HG02970 (cell line): ENCODE data around the gene PKNOX2.

Experiments used
- ATAC-seq: cut with Tn5 transposase; IDR thresholded peaks from one replicate; pipeline ENCODE4 v1.9.1; 2021; ENCODE audit warnings: mild to moderate bottlenecking, moderate library complexity, moderate number of reproducible peaks; ENCODE audit not compliant: unreplicated experiment, low FRiP score

The PKNOX2 gene

DNA sequence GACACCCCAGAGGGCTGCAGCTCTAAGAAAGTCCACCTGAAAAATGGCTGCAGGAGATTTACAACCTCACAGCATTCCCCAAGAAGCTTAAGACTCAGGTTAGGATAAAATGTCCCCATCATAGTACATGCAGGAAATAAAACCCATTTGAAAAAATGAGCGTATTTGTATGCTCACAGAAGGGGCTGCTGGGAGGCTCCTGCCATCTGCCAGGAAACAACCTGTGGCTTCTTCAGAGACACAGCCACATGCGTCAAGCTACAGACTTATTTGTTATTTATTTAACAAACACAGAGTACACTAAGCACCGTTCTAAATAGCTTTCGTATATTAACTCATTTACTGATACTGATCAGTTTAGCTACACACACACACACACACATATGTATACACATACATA lies 258.1 kb downstream of the PKNOX2 start:
- no peak for ATAC-seq

DNA sequence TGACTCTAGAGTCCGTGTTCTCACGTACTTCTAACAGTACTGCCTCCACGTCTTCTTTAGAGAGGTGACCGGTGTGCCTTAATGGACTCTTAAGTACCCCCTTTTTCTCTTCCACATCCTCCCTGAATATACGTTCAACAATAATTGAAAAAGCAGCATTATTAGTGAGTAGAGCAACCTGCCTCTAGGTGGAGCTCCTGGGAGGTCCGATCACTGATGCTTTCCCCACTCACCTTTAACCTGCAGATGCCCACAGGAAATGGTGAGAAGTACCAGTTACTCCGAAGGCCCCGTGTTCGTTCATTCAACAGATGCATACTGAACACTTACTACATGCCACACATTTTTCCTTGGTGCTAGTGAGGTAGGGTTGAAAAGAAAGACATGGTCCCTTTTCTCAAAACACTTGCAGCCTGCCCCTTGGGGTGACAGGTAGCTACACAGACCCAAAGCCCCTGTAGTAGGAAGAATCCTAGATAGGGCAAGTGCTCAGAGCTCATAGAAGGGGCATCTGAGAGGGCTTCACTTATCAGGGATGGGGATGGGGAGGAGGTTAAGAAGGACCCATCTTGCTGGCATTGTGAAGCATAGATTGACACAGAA lies 258.8 kb downstream of the PKNOX2 start:
- no peak for ATAC-seq

DNA sequence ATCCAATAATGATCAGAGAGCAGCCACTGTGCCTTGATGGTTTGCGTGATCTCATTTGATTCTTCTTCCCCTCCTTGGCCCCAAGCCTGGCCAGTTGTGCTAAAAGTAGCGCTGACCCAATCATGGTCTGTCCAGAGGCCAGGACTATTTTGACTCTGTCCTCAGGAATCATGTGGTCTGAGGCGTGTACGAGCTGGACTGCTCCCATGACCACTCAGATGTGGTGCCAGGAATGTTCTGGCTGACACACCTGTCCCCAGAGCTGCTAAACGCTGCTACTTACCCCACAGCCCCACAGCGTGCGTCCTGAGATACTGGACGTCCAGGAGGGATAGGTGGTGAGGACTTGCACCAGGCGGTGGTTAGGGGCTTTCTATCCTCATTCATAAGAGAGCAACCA lies 261.1 kb downstream of the PKNOX2 start:
- no peak for ATAC-seq

DNA sequence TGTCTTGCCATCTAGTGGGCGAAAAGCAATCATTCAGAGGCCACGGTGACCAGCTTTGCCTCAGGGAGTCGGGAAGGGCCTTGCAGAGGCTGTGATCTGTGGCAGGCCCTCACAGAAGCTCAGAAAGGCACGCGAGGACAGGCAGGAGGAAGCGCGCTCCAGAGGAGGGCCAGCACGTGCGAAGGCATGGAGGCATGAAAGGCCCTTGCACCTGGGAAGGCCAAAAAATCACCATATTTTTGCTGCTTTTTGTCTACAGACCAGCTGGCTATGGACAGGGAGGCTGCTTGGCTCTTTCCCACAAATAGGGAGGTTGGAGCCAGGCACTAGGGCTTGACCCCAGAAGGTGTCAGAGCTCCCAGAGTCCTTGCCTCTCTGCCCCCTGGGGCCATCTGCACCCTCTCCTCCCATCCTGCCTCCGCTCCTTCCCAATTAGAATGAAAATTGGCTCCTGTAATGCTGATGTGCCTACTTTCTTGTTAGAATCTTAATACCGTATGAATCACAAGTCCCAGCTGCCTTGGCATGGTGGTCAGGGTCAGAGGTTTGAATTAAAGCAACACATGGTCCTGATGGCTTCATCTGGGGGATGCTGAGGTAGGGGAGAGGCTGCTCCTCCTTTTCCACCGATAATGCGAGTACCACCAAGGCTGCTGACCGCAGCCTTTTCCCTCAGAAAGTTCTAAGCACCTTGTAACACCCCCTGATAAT lies 262.4 kb downstream of the PKNOX2 start:
- no peak for ATAC-seq

DNA sequence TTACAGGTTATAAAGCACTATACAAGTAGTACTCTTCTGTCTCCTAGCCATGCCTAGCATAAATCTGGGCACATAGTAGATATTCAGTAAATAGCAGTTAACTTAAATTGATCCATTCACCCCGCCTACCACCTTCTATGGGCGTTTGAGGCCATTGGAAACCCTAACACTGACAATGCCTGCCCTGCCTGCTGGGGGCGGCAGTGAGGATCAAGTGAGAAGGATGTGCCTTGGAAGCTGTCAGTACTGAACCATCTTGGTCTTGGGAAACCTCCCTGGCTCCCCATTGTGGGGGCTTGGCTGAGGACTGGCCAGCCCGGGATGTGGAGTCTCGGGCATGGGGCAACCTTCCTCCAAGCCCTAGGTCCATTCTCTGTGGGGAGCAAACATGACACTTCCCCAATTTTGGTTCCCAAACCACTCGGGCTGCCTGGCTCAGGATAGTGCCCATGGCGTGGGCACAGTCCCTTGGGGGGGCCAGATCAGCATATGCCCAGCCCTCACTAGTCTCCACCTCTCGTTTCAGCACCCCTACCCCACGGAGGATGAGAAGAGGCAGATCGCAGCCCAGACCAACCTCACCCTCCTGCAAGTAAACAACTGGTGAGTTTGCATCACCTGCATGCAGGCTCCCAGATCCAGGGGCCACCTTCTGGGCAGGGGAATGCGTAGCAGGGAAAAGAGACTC lies 264.1 kb downstream of the PKNOX2 start:
- no peak for ATAC-seq

DNA sequence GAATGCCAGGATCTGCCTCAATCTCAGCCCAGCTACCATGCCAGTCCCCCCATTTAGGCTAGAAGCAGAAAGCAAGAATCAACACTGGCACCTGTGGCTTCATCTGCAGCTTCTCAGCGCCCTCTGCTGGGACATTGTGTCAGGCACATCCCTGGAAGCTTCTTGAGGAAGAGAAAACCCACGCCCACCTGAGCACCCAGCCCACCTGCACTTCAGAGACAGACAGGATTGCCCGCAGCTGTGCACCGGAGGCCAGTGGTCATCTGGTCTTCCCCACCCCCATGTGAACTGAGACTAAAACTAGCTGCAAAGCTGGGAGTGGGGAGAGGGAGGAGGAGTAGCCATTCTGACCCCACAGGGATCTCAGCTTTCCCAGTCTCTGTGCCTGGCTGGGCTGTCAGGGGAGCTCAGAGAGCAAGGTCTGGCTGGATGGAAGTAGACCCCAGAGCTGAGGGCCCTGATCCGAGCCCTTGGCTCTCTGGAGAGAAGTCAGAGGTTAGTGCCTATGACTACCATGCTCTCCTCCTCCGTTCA lies 264.7 kb downstream of the PKNOX2 start:
- ATAC-seq, result no peak

DNA sequence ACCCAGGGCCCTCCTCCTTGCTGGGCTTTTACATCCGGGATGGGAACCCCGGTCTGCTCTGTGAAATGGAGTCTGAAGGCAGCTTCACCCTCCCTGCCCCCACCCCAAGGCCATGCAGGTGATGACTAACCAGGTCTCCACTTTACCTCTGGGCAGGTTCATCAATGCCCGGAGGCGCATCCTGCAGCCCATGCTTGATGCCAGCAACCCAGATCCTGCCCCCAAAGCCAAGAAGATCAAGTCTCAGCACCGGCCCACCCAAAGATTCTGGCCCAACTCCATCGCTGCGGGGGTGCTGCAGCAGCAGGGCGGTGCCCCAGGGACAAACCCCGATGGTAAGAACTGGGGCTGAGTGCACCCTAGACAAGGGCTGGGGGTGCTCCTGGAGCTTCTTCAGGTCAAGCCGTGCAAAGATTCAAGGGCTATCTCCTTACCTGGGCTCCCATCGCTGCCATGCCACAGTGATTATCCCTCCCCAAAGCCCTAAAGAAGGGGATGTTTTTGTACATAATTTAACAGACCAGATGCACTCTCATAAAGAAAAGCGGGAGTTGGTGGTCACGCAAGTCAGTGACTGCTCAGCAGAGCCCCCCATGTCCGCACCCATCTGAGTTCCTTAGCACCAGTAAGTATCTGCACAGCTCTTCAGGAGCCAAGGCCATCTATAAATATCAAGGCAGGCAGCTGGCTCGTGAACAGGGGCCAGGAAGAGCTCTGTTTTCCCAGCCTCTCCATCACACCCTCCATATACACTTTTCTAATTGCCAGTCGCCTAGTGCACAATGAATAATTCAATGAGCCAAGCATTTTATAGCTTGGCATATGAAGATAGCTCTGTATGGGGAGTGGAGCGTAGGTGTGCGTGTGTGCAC lies 265.5 kb downstream of the PKNOX2 start:
- no peak for ATAC-seq

DNA sequence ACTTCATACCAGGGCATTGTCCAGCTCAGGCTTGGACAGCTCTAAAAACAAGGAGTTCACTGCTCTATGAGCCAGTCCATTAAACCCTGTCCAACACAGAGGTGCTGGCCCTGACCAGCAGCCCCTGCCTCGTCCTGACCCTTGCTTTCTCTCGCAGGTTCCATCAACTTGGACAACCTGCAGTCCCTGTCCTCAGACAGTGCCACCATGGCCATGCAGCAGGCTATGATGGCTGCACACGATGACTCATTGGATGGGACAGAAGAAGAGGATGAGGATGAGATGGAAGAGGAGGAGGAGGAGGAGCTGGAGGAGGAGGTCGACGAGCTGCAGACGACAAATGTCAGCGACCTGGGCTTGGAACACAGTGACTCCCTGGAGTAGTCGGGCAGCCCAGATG lies 266.5 kb downstream of the PKNOX2 start:
- no peak for ATAC-seq

DNA sequence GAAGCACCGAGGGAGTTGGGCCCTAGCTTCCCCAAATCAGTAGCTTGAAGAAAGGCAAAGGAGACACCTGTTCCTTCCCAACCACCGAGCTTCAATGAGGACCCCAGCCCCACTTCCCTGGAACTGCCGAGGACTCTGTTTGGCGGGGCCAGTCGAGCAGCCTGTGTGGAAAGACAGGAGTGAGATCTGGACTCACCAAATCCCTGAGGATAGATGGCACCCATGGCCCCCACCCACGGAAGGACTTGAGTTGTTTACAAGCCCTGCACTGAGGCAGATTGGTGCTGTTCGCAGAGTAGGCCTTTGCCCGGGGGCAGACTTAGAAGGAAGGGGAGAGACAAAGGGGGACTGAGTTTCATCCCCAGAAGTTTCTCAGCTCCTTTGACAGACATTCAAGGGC lies 266.9 kb downstream of the PKNOX2 start:
- ATAC-seq, result no peak

DNA sequence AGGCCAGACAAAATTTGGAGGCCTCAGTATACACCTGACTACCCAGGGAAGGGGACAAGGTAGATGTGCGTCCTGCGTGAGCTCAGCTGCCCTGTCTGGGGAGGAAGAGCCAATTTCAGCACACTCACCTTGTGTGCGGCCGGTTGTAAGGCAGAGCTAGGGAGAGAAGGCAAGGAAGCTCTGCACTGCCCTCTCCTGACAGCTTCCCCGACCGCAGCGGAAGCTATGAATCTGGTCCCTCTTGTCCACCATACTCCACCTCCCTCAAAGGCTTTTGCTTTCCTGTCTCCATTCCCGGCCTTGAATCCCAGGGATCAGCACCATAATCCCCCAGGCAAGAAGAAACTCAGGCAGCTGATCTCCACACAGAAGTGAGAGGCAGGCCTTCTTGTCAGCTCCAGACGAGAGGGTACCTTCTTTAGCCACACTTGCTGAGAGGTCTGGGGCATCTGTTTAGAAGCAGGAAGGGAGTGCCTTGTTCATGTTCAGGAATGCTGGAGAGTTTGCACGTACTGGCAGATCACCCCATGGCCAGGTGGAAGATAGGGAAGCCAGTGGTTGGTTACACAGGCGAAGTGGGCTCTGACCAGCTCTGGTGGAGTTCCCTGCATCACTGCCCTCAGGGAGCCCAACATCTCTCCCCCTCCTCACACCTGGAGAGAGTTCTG lies 269.0 kb downstream of the PKNOX2 start:
- no peak for ATAC-seq

DNA sequence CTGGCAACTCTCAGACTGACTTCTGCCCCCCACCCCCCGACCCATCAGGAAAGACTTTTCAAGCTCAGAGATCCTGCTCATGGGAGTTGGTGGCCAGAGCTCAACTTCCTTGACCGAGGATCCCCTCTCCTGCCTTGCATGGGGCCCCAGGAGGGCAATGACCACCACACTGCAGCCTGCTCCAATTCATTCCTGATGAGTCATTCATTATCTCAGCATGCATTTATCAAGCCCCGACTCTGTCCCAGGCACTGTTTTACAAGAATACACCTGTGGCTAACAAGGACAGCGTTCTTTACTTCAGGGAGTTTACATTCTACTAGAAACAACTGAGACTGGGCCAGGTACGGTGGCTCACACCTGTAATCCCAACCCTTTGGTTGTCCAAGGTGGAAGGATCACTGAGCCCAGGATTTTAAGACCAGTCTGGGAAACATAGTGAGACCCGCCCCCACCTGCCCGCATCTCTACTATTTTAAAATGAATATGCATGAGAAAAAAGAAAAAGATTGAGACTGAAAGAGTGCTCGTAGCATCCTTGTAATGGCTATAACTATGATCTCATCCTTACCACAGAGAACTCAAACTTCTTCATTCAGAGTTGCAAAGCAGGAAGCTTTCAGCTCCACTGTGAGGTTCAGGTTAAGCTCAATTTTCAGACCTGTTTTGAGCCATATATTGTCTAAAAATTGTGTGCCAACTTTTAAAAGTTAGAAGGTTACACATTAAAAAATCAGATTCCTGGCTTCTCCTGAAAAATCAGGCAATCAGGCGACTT lies 271.1 kb downstream of the PKNOX2 start:
- ATAC-seq, result no peak

DNA sequence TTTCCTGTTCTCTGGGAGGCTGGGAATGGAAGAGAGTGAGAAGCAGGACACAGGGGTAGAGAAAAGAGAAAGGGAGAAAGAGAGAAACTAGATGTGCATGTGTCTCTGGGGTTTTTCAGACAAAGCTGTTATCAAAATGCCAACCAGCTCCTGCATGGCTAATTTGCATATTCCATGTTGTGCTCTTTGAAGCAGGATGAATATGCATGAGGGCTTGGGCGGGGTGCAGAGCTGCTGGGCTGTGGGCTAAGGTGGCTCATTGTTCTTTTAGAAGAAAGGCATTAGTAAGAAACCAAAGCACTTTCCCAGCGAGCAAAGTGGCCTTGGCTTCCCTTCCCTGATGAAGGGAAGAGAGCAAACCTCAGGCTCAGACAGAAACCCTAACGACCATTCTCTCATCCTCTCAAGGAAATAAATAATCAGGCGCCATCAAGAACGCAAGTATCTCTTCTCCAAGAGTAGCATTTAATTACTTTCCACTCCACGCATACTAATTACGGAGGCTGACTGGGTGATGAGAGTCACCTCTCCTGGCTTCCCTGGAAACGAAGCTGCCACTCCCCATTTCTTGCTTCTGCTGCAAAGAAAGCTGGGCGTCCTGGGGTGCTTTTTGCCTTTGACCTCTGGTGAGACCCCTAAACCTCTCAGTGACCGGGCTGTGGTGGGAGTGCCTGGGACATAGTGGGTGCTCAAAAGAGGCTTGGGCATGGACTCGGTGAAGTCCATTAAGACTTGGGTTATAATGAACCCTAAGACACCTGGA lies 277.3 kb downstream of the PKNOX2 start:
- ATAC-seq, result no peak

DNA sequence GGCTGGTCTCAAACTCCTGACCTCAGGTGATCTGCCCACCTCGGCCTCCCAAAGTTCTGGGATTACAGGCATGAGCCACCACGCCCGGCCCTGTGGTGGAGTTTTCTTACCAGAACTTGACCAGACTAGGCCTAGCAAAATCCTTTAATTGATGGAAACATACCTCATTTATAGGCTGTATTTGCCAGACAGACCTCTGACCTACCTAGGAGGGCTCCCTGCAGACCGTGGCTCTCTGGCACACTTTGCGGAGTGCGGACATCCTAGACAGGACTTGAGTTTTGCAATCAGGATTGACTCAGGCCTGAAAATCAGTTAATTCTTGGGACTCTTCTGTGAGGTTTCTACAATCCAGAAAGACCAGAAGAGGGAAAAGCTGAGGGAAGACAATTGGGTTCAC lies 278.4 kb downstream of the PKNOX2 start:
- no peak for ATAC-seq

DNA sequence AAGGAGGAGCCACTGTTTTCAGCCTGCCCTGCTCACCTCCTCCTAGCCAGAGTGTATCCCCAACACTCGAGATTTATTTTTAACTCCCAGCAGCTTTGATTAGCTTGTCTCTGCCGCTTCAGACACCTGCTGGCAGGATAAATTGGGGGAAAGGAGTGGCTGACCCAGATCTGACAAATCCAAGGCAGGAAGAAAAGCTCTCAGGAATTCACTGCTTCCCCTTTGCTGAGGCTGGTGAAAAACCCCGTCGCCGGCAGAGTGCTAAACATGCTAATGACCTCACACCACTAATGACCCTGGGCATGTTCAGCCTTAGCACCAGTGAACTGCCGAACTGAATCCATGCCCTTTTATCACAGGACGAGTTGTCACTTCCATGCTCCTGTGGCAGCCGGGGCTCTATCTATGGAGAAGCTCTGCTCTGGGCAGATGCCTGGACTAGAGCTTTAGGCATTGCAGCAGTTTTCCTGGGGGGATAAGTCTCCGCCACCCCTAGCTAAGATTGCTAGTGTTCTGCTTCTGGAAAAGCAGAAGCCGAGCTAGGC lies 279.3 kb downstream of the PKNOX2 start:
- ATAC-seq, result no peak

DNA sequence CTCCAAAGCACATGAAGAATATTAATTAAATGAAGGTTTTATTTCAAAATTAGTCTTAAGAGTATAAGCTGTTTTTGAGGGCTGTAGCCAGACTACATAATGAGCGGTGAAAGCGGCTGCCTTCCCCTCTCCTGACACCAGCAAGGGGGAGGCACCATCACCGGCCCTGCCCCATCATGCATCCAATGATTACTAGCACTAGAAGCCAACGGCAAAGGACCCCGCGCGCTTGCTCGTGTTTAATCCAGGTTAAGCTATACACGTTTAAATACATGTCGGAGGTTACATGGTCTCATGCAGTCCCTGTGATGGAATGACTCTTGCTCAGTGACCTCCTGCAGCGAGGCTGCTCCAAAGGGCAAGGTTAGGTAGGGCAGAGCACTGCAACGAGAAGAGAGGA lies 281.2 kb downstream of the PKNOX2 start:
- ATAC-seq, result no peak

DNA sequence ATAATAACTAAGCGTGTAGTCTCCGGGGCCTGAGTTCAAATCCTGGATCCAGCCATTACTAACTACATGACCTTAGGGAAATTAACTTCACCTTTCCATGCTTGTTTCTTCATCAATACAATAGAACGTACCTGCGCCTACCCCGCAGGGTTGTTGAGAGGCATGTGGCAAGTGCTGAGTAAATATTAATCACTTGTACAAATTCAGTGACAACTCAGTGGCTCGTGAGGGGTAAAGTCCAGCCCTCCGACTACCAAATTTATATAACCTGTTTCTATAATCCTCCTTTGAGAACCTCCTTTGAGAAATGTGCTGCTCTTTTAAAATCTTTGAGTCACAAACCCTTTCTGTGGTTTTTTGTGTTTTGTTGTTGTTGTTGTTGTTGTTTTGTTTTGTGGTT lies 281.7 kb downstream of the PKNOX2 start:
- no peak for ATAC-seq

DNA sequence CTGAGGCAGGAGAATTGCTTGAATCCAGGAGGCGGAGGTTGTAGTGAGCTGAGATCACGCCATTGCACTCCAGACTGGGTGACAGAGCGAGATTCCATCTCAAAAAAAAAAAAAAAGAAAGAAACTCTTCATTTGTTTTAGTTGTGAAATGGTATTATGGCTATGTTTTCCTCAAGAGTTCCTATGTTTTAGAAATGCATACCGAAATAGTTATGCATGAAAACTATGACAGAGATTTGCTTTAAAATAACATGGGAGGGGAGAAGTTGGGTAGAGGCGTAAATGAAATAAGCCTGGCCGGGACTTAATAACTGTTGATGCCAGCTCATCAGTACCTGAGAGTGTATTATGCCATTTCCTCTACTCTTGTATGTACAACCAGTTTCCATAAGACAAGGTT lies 283.2 kb downstream of the PKNOX2 start:
- no peak for ATAC-seq

DNA sequence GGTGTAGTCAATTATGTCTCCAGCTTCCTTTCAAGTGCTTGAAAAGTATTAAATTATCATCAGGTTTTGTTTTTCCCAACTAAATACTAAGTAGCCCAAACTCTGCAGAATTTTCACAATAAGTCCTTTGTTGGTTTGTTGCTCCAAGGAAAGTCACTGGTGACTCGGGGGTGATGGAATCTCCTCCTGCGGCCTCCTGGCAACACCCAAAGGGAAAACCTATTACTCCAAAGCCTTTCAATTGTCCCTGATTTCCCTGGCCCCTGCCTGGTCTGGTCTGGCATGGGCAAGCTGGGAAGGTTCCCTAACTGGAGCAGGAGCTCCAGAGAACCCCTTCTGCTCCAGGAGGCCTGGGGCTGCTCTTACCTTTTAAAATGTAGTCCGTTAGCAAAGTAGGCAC lies 283.6 kb downstream of the PKNOX2 start:
- ATAC-seq, result no peak
